Activated CD4-positive, alpha-beta T cell treated with anti-CD3 and anti-CD28 coated beads, Interleukin-2, Interleukin-6, amounts not matched to agents 100 ng/mL and 50 ng/mL, durations not matched to agents 16 hours and 8 hours (primary cell): Measurements from ENCODE around the gene HECTD2.
"Not testable (repeated sequence)": the region's sequence is repeated elsewhere in the genome, so short reads cannot be mapped to it uniquely, and the experiment has no call there.

Source experiments
- DNase-seq: peaks from one replicate; pipeline ENCODE4 v3.0.0-alpha.2; 2020

The HECTD2 gene, protein sequence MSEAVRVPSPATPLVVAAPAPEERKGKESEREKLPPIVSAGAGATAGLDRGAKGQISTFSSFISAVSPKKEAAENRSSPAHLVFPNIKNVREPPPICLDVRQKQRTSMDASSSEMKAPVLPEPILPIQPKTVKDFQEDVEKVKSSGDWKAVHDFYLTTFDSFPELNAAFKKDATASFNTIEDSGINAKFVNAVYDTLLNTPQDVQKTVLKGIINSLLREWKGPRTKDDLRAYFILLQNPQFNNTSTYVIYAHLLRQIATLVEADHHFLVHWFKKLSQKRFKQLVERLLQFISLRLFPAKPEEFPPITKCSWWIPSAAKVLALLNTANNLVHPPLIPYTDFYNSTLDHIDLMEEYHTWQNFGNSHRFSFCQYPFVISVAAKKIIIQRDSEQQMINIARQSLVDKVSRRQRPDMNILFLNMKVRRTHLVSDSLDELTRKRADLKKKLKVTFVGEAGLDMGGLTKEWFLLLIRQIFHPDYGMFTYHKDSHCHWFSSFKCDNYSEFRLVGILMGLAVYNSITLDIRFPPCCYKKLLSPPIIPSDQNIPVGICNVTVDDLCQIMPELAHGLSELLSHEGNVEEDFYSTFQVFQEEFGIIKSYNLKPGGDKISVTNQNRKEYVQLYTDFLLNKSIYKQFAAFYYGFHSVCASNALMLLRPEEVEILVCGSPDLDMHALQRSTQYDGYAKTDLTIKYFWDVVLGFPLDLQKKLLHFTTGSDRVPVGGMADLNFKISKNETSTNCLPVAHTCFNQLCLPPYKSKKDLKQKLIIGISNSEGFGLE

DNA sequence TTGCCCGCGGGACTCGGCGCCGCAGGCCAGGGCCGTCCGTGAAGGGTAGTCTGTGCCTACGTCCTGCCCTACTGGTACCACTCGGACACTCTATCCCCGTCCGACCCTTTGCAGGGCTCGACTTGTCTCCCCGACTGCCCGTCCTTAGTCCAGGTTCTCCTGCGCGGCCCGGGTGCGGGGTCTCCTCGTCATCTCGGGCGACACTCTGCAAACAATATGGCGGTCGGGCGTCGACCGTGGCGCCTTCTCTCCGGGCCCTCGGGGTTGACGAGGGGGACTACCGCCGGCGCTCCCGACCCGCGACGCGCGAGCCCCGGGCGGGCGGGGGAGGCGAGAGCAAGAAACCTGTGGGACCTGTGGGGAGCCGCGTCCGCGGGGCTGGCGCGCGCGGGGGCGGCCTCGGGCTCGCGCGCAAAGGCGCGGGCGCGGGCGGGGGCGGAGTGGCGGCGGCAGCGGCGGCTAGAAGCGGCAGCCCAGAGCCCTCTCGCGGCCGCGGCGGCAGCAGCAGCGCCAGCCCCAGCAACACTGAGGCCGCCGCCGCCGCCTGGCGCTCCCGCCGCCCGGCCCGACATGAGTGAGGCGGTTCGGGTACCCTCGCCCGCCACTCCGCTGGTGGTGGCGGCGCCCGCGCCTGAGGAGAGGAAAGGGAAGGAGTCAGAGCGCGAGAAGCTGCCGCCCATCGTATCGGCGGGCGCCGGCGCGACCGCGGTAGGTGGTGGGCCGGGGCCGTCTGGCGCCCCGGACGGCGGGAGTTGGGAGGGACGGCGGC, at the start of gene HECTD2:
Gene HECTD2 (plus strand): TSS at position 476 of the 769 bp plus-strand sequence. CDS start 95 bp downstream, at position 571.
- DNase-seq: peak; percentile 83

DNA sequence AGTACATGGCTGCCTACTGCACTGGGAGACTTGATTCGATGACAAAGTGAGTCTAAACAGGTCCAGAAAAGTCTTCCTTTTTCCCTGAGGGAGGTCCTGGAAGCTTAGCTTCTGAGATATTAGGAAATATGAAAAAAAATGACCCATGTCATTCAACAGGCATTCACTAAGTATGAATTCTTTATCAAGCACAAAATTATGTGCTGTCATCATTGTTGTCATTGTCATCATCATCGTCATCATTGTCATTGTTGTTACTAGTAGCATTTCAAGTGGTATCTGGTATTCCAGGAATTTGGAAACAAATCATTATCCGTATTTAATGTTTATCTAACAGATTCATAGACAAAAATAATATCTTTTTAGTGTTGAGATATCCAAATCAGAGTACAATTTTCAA, 49.7 kb upstream of the HECTD2 start:
- no peak for DNase-seq

DNA sequence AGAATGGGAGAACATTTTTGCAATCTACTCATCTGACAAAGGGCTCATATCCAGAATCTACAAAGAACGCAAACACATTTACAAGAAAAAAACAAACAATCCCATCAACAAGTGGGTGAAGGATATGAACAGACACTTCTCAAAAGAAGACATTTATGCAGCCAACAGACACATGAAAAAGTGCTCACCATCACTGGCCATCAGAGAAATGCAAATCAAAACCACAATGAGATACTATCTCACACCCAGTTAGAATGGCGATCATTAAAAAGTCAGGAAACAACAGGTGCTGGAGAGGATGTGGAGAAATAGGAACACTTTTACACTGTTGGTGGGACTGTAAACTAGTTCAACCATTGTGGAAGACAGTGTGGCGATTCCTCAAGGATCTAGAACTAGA, 44.6 kb upstream of the HECTD2 start:
- DNase-seq: not testable (repeated sequence)

DNA sequence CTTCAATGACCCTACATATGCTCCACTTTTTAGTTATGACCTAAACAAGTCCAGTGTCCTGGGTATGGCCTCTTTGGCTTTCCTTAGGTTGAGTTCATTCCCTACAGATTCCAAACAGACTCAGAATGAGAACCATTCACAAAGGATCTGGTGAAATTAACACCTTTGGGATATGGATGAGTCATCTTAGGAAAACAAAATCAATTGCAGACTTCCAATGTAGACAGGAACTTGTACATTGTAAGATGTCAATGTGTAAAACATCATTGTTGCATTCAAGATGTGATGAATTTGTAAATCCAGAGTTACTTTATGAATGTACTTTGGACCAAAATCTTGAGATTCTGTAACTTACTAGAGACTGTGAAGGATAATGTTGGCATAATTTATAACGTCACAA, 43.4 kb upstream of the HECTD2 start:
- DNase-seq: no peak

DNA sequence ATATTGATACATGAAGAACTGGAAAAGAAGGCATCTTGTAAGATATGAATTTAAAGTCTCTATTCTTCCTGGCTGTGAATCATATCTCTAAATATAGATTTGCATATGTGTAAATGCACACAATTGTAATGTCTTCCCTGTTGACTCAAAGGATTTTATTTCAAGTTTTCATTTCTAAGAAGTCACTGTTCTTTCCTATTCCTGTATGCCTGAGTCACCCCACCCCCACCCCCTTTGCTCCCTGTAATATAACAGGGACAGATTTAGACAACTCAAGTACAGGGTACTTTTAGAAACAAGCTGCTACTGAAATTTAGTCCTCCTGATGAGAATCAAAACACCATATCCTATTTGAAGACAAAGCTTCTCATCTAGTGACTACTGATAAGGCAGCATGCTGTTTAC, 43.0 kb upstream of the HECTD2 start:
- no peak for DNase-seq

DNA sequence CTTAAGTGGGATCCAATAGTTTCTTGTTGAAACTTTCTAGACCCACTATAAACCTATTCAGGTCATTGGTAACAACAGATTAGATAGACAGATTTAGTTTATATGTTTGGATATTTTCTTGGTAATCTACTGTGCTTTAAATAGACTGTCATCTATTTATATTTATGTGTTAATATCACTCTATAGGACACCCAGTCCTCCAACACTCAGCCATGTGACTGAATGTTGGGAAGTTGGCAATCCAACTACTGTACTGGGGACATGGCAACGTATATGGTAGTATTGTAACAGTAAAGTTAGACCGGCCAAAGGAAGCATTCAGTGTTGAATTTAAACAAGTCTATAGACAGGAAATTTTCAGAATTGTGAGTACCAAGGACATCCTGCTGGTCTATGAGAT, 42.6 kb upstream of the HECTD2 start:
- no peak for DNase-seq

DNA sequence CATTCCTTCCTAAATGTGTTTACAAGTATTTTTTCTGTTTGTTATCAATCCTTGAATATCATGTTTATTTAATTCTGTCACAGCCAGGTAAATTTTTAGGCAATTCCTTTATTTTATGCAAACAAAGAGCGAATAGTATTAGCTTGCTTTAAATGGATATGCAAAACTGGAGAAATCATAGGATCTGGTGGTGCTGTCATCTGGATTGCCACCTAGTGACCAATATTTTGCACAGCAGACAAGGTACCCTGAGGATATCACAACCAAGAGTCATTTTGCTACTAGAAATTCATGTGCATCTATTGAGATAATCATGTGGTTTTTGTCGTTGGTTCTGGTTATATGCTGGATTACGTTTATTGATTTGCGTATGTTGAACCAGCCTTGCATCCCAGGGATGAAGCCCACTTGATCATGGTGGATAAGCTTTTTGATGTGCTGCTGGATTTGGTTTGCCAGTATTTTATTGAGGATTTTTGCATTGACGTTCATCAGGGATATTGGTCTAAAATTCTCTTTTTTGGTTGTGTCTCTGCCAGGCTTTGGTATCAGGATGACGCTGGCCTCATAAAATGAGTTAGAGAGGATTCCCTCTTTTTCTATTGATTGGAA, 40.1 kb upstream of the HECTD2 start:
- not testable (repeated sequence) for DNase-seq

DNA sequence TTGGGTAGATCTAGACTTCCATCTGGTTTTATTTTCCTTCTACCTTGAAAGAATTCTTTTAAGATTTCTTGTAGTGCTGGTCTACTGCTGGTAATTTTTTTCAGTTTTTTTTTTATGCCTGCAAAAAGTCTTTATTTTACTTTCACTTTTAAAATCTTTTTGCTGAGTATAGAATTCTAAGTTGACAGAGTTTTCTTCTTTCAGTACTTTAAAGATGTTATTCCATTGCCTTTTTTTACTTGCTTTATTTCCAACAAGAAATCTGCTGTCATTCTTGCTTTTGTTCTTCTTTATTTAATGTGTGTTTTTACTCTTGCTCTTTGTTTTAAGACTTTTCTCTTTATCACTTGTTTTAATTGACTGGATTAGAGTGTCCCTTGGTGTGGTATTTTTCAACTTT, 36.1 kb upstream of the HECTD2 start:
- DNase-seq: no peak

DNA sequence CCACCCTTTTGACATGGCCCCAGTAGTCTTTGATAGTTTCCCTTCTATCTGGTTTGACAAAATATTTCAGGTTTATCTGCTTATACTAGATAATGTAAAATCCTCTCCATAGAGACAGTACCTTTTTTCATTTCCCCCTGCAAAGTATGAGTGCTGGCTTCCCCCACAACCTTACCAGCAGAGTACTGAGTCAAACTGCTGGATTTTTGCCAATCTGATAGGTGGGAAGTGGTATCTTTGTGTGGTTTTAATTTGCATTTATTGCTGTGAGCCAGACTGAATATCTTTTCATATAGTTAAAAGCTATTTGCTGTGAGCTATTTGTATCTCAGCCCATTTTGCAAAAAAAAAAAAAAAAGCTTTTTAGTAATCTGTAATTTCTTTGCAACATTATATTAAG, 32.1 kb upstream of the HECTD2 start:
- no peak for DNase-seq

DNA sequence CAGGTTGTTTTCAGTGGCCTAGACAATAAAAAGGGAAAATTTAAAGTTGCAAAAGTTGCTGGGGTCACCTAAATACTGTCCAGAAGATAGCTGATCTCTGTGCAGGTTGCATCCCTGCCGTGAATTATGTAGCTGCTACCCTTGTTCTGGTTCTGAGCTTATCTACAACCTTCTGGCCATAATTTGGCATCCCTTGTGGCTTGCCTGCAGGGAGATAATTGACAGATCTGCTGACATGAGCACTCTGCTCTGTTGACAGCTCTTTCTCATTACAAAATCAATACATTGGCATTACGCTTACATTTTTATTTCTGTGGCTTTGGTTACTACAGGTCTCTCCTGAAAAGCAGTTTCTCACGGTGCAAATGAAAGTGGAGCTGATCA, 29.3 kb upstream of the HECTD2 start:
- DNase-seq: no peak

DNA sequence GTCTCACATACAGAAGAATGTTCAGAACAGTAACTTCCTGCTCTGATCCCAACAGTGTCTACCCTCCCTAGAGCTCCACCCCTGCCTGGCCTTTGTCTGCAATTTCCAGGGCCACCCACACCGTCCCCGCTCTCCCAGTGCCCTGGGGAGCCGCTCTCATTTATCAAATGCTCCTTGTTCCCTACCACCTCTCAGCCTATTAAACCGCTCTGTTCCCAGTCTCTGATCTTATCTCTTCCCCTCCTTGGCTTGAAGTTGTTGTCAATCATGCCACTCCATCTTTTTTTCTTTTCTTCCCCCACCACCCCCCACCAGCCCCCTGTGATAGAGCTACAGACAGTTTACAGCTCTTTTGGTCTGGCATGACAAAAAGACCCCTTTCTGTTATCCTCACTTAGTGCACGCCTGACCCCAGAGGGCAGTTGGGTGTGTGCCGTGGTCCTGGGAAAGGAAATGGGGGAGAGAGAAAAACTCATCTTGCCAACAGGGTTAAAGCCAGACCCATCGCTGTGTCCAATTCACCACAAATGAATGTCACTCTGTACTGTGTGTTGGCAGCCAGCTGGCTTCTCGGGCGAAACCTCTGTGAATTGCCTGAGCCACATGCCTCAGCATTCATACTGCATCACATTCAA, 28.8 kb upstream of the HECTD2 start:
- no peak for DNase-seq

DNA sequence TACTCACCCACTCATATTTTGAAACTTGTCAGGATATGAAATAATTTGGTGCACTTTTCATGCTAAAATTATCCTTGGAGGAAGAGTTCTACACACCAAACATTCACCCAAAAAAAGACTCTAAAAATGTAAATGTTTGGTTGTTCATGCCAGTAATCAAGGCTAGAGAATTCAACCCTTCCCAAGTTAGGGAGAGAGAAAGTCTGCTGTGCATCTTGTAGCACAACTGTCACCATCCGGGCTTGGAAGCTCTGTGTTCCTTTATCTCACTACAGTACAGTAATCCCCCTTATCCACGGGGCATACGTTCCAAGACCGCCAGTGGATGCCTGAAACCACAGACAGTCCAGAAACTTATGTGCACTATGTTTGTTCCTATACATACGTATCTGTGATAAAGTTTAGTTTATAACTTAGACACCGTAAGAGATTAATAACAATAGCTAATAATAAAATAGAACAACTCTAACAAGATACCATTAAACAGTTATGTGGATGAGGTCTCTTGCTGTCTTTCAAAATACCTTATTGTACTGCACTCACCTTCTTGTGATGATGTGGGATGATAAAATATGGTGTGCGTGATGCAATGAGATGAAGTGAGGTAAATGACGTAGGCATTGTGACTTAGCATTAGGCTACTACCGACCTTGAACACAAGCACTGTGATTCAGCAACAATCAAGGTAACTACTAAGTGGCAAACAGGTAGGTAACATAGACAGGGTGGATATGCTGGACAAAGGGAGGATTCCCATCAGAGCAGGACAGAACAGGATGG, 24.6 kb upstream of the HECTD2 start:
- DNase-seq: no peak

DNA sequence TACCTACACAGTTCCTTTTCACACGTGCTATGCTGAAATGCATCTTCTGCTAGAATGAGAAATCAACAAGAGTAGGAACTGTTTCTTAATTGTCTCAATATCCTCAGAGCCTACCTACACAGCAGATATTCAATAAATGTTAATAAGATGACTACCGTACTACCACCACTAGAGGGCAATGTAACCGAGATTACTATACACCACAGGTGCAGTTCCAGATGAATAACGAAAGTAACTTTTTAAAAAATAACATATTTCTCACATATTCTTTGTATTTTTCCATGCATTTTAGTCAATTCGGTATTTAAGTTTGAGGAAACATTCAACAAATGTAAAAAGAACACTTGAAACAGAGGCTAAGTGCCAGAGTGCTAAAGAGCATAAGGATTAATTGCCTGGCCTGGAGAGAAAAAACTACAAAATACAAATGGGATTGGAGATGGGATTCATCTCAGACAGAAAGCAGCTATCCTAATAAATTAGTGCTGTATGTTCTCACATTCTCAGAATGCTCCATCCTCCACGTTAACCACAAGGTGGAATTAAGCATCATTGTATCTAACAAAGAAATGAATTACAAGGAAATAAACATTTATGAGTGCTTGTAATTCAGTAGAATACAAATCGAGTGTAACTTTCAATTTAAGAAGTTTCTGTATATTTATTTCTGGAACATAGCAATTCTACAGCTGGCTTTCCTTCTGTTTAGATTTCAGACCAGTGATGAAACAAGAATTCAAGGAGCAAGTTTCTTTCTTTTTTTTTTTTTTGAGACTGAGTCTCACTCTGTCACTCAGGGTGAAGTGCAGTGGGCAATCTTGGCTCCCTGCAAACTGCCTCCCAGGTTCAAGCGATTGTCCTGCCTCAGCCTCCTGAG, 20.3 kb upstream of the HECTD2 start:
- peak; percentile 76 for DNase-seq

DNA sequence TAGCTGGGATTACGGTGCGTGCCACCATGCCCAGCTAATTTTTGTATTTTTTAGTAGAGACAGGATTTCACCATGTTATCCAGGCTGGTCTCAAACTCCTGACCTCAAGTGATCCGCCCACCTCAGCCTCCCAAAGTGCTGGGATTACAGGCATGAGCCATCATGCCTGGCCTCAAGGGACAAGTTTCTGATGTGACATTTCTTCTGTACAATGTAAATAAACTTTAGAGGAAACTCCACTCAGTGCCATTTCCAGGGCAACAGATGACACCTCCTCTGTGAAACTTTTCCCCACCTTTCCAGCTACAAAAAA, 19.7 kb upstream of the HECTD2 start:
- not testable (repeated sequence) for DNase-seq

DNA sequence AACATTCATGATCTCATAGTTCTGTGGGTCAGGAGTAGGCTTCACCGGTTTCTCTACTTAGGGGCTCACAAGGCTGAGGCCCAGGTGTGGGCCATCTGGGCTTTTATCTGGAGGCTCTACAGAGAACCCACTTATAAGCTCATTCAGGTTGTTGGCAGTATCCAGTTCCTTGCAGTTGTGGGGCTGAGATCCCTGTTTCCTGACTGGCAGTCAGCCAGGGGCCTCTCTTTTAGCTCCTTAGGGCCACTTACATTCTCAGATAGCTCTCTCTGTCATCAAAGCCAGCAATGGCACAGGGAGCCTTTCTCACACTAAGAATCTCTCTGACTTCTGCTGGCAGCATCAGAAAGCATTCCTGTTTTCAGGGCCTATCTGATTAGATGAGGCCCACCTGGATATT, 18.2 kb upstream of the HECTD2 start:
- no peak for DNase-seq

DNA sequence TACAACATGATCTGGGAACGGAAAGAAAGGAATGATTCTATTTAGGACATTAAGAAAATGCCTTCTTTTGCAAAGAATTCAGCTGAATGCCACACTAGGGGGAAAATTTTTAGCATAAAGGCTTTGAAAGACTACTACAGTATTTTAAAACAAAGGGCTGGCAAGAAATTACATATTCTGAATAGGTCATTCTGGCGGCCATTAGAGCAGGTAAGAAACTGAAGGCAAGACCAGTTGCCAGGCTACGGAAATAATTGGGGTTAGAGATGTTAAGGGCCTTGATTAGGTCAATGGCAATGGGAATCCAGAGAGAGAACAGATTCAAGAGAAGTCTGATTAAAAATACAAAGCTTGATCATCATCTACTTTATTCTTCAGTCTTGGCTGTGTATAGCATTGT, 3.8 kb upstream of the HECTD2 start:
- DNase-seq: no peak

DNA sequence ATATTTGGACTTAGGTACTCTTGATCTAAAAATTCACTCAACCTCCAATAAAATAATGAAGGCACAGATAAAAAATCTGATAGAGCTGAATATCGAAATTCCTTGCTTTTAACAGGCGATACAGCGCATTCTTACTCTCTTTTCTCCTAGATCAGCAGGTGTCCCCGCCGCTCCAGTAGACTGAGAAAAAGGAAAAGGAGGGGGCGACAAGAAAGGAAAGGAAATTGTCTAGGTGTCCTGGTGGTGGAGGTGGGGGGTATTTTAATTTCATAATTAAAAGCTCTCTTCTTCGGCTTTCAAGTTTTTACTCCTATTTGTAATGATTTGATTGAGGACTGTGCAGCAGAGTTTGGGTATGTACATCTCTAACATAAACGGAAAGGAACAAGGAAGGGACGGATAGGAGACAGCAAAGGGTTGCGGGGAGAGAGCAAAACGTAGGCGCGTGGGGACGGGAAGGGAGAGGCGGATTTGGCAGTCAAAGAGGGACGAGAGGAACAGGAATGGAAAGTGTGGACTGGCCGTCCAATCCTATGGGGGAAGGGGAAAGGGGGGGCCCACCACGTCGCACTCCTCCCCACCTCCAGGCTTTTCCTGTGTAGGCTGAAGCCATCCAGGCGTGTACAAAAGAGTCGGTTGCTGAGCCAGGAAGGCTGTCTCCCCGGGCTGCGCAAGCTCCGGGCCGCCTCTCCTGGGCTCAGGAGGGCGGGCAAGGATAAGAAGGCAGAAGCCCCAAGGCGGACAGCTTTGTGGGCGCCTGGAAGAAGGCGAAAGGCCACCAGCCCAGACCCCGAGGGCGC, 875 bp upstream of the HECTD2 start:
- peak; percentile 50 for DNase-seq

DNA sequence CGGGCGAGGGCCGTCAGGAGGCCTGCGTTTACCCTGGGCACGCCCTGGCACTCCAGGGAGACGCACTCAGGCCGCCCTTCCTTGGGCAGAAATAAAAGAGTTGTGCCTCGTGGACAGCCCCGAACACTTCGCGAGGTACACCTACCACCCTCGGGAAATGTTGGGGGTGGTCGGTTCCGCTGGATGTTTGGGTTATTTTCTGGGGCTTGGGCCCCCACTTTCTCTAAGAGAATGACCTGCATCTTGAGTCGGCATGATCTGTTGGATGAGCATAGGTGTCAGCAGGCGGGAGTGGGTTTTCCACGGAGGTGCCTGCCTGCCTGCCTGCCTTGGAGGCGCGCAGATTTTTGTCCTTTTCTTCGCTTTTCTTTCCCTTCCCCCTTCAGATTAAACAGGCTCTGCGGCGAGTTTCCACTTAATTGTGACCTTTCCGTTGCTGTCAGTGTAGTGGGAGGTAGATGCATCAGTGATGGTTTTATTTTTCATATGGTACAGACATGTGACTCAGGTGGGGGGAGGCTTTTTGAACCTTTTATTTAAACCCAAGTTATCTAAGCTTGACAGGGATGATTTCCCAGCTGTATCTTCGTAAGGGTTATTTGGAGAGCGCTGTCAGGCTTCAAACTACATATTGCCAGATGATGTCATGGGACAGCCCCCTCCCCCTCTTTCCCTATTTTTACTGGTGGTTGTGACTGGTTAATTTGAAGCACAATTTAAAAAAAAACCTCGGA, 661 bp downstream of the HECTD2 start:
- peak; percentile 28 for DNase-seq

DNA sequence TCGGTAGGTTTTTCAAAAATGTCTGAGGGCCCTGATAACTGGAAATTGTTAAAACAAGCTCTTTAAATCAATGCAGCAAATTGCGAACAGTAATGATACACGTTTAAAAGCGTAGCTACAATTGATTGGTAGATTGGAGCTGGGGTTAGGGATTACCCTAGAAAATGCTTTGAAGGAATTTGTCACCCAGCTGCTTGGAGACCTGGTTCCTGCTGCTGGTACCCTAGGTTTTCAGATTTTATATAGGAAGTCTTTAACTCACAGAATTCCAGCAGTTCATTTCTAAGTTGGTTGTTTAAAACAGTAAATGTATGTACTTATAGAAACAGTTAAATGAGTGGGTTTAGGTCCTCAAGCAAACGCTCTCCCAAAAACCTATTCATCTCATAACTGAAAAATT, 1.5 kb downstream of the HECTD2 start:
- no peak for DNase-seq
